ENCODE data around the gene TP53BP2.
"Not testable (repeated sequence)": the region's sequence is repeated elsewhere in the genome, so short reads cannot be mapped to it uniquely, and the experiment has no call there.

TP53BP2 gene

DNA sequence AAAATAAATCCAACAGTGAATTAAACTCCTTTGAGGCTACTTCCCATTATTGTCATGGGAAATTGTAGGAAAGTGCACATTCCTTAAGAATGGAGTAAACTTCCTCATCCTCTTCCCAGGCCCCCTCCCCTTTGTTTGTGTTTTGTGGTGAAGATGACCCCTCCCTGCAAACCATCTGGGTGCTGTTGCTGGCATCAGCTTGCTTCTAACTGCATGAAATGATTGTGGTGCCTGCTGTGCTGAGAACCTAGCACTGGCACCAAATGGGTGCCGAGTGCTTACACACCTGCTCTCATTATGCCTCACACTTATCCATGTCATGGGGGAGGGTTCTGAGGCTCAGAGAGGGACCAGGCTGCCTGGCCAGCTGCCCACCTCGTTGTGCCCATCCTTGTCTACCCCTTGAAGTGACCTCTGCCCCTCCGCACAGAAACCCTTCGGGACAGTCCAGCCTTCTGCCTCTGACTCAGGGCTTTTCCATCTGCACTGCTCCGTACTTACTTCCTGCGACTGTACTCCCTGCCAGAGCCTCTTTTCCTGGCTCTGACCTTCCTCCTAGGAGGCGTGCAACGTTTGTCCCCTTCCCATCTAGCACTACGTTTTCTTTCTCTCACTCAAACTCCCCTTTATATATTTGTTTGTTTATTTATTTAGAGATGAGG is 102.8 kb downstream of the TP53BP2 start:
- H3K9me3 ChIP-seq (ENCODE audit: severe bottlenecking), result no peaks in the 10 kb centered on the region
- DNase-seq, result no peak
- no peaks in the 10 kb centered on the region for H3K27me3 ChIP-seq (ENCODE audit: insufficient read depth, low read depth, severe bottlenecking)
- H3K27ac ChIP-seq, result no peak overlapping the region
- no peak overlapping the region for H3K4me3 ChIP-seq (ENCODE audit: low read depth, low read length)
- TF ChIP-seq CTCF (IDR thresholded peaks at IDR 0.05; ENCODE audit: low read depth, low read length), result no peak
- H3K36me3 ChIP-seq, result no peaks in the 10 kb centered on the region

GRCh38 chr1:223741861-223742260 is 103.9 kb downstream of the TP53BP2 start:
- no peak overlapping the region for H3K4me3 ChIP-seq (ENCODE audit: low read depth, low read length)
- no peaks in the 10 kb centered on the region for H3K36me3 ChIP-seq
- H3K27me3 ChIP-seq (ENCODE audit: insufficient read depth, low read depth, severe bottlenecking), result no peaks in the 10 kb centered on the region
- H3K27ac ChIP-seq, result no peak overlapping the region
- no peak for DNase-seq
- no peaks in the 10 kb centered on the region for H3K9me3 ChIP-seq (ENCODE audit: severe bottlenecking)
- no peak for TF ChIP-seq CTCF (IDR thresholded peaks at IDR 0.05; ENCODE audit: low read depth, low read length)

- not testable (repeated sequence) for H3K27me3 ChIP-seq (ENCODE audit: insufficient read depth, low read depth, severe bottlenecking); DNase-seq; H3K36me3 ChIP-seq; H3K9me3 ChIP-seq (ENCODE audit: severe bottlenecking); H3K4me3 ChIP-seq (ENCODE audit: low read depth, low read length); H3K27ac ChIP-seq
Measured at GRCh38 chr1:223740038-223740736, 105.6 kb downstream of the TP53BP2 start.

GRCh38 chr1:223739366-223740037 is 106.2 kb downstream of the TP53BP2 start:
- H3K4me3 ChIP-seq (ENCODE audit: low read depth, low read length), result no peak overlapping the region
- H3K27ac ChIP-seq, result no peak overlapping the region
- H3K9me3 ChIP-seq (ENCODE audit: severe bottlenecking), result no peaks in the 10 kb centered on the region
- no peaks in the 10 kb centered on the region for H3K27me3 ChIP-seq (ENCODE audit: insufficient read depth, low read depth, severe bottlenecking)
- no peak for TF ChIP-seq CTCF (IDR thresholded peaks at IDR 0.05; ENCODE audit: low read depth, low read length)
- H3K36me3 ChIP-seq, result no peaks in the 10 kb centered on the region
- DNase-seq, result no peak

DNA sequence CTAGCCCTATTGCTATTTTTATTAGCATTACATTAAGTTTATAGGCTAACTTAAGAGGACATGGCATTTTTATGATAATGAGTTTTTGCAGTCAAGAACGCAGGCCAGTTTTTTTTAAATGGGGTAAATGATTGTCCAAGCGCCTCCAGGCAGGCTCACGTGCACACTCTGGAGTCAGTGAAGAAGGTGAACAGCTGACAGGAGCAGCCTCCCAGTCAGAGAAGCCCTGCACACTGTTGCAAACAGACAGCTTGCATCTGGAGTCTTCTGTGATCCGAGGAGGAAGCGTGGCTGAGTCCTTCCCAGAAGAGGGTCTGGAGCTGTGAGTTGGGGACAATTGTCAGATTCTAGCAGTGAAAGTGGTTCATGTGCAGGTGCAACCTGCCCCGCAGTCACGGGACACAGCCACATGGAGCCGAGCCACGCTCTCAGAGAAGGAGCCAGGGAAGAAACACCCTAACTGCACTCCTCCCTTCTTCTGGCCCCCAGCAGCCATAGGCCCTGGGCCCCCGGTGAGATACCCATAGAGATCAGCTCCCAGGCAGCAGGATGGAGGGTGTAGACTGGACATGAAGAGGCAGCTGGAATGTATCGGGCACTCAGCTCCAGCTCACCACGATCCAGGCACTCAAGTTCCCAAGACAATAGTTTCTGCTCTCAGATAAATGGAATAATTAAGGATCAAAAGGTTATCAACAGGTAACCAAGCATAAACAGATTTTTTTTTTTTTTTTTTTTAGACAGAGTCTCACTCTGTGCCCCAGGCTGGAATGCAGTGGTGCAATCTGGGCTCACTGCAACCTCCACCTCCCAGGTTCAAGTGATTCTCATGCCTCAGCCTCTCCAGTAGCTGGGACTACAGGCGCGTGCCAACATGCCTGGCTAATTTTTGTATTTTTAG is 107.0 kb downstream of the TP53BP2 start:
- no peak for DNase-seq
- Histone ChIP-seq H3K4me3 (ENCODE audit: low read depth, low read length) (no peak overlapping the region), H3K36me3 (no peaks in the 10 kb centered on the region), H3K27ac (no peak overlapping the region), H3K9me3 (ENCODE audit: severe bottlenecking) (no peaks in the 10 kb centered on the region), H3K27me3 (ENCODE audit: insufficient read depth, low read depth, severe bottlenecking) (no peaks in the 10 kb centered on the region)
- no peak for TF ChIP-seq CTCF (IDR thresholded peaks at IDR 0.05; ENCODE audit: low read depth, low read length)

Measured in WERI-Rb-1 (cell line).